Dendritic cell treated with granulocyte-macrophage colony-stimulating factor and Interleukin-4, amounts not matched to agents 40 ng/mL and 50 ng/mL, for 4 days (primary cell): ENCODE results near the gene STX2.
"Not testable (repeated sequence)": the region's sequence is repeated elsewhere in the genome, so short reads cannot be mapped to it uniquely, and the experiment has no call there.

Source experiments
- H3K27ac Mint-ChIP-seq: one replicate; pipeline ENCODE4 v1.8.0; 2022; ENCODE audit warnings: mild to moderate bottlenecking, mixed read lengths
- H3K27me3 Mint-ChIP-seq: one replicate; pipeline ENCODE4 v1.8.0; 2022; ENCODE audit warnings: mild to moderate bottlenecking, mixed read lengths
- H3K36me3 Mint-ChIP-seq: one replicate; pipeline ENCODE4 v1.8.0; 2022; ENCODE audit warnings: low read depth, mixed read lengths
- H3K4me1 Mint-ChIP-seq: one replicate; pipeline ENCODE4 v1.8.0; 2022; ENCODE audit warnings: low read depth, mixed read lengths
- H3K4me3 Mint-ChIP-seq: one replicate; pipeline ENCODE4 v1.8.0; 2022; ENCODE audit warnings: mild to moderate bottlenecking, moderate library complexity, mixed read lengths
- H3K9me3 Mint-ChIP-seq: one replicate; pipeline ENCODE4 v1.8.0; 2022; ENCODE audit warnings: mixed read lengths
- intact Hi-C: fragments of 100-400 bp; cut with micrococcal nuclease; formaldehyde crosslinking; loops from one replicate; pipeline ENCODE4 v1.15.0; 2022

STX2 gene

DNA sequence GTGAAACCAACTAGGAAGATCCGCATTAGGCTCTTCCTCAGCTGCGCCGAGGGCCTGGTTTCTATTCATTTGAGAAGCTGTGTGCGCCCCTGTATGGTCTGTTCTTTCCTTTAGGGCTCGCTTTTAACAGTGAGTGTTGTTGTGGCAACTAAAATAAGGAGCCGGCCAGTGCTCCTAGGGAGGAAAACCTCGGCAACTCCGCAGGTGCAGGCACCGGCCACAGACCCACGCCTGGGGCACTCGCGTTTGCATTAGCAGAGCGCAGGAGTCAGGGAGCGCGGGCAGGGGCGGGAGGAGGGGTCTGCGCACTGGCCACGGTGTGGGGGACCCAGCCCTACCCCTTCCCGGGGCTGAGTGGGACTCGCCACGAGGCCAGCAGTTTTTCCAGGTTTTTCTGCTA, 50.5 kb downstream of the STX2 start:
- Mint-ChIP-seq H3K36me3 (peaks cover 88% of the 10 kb centered on the region), H3K27ac (no peak overlapping the region)

DNA sequence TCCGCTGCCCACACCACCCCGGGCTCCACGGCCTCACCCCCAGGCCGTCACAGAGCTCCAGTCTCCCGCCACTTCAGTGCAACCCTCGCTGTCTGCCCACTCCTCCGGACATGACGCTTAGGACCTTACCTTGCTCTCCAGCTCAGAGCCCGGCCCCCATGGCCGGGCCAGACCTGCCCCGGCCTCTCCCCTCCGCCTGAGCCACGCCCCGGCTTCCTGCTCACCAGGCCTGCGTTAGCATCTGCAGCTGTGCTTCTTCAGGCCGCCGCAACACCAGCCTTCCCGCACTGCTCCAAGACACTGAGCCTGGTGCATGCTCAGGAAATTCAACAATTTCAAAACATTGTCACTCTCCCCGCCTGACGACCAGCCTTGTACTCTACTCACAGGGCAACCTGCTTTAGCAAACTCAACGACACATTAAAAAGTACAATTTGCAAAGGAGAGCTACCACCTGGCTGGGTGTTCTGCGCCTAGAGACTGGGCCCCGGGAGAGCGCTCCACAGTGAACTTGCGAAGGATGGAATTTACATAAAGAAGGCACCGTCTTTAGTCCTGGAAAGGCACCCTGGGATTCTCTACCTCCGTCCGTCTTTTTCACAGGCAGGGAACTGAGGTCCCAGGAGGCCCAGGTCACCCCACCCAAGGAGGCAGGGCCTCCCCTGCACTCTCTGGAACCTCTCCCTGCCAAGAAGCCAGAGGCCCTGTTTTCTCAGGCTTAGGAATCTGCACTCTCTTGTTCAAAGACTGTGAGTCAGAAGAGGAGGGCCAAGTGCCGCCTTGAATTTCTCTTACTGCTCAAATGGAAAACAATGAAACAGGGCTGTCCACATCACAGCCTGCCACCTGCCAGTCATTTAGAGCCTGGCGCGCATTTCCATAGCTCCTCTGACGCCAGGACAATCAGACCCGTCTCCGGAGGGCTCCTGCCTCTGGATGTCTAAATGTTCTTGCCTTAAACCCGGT, 51.3 kb downstream of the STX2 start:
- peaks cover 88% of the 10 kb centered on the region for H3K36me3 Mint-ChIP-seq
- no peak overlapping the region for H3K27ac Mint-ChIP-seq
- H3K4me1 Mint-ChIP-seq = no peaks in the 10 kb centered on the region
- H3K9me3 Mint-ChIP-seq = peaks cover 20% of the 10 kb centered on the region
- intact Hi-C loops = no loop called here
- H3K4me3 Mint-ChIP-seq = no peak overlapping the region
- H3K27me3 Mint-ChIP-seq = no peaks in the 10 kb centered on the region

More for the DNA sequence above, 50.5 kb downstream of the STX2 start:
- Mint-ChIP-seq H3K4me1 (no peaks in the 10 kb centered on the region), H3K9me3 (peaks cover 20% of the 10 kb centered on the region), H3K4me3 (no peak overlapping the region), H3K27me3 (no peaks in the 10 kb centered on the region)
- intact Hi-C loops = no loop called here

DNA sequence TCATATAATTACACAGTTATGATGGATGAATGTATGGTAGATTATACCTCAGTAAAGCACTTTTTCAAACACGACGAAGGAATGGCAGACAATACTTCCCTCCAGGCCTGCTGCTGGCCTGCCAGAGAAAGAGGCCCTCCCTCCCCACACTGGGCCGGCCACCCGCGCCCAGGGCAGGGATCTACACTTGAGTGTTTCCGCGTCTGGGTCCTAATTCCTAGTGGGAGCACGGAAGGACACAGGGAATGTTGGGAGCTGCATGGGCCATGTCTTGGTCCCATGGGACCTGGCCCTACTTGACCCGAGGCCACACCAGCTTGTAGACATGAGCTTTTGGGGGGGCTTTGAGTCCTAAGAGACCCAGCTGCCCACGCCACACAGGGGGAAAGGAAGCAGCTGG, 52.0 kb downstream of the STX2 start:
- peaks cover 20% of the 10 kb centered on the region for H3K9me3 Mint-ChIP-seq
- H3K4me3 Mint-ChIP-seq = no peak overlapping the region
- intact Hi-C loops = no loop called here
- H3K4me1 Mint-ChIP-seq = no peaks in the 10 kb centered on the region
- H3K27ac Mint-ChIP-seq = no peak overlapping the region
- H3K36me3 Mint-ChIP-seq = peaks cover 88% of the 10 kb centered on the region
- no peaks in the 10 kb centered on the region for H3K27me3 Mint-ChIP-seq

DNA sequence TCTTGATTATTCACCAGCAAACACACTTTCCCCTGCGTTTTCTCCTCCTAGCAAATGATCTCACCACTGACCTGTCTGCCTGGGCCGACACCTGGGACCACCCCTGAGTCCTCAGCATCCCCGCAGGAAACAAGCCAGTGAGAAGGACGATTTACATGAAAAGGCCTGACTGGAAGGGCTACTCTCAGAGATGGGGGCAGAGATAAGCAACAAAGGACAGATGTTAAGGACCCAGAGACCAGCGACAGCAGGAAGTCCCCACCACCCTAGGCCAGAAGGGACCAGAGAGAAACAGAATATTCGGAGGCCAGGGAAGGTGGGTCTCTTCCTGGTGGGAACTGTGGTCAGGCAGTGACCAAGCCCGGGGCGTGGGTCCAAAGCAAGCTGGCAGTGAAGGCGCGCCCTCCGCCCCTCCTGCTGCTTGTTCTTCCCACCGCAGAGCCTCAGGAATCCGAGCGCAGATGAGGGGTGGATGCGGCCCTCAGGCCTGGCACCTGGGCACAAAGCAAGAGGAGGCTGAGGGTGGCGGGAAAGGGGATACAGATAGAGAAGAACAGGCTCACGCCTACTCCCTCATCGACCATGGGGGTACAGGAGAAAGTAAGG, 55.8 kb downstream of the STX2 start:
- intact Hi-C loops = no loop called here
- H3K36me3 Mint-ChIP-seq = peaks cover 66% of the 10 kb centered on the region

DNA sequence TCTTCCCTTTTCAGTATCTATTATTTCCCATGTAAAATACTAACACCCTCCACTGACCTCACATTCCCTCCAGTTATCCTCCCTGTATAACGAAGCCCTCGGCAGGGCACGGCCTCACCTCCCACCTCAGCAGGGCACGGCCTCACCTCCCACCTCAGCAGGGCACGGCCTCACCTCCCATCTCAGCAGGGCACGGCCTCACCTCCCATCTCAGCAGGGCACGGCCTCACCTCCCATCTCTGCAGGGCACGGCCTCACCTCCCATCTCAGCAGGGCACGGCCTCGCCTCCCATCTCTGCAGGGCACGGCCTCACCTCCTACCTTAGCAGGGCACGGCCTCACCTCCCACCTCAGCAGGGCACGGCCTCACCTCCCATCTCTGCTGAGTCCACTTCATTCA, 56.8 kb downstream of the STX2 start:
- H3K27me3 Mint-ChIP-seq, H3K4me1 Mint-ChIP-seq, intact Hi-C loops, H3K4me3 Mint-ChIP-seq, H3K27ac Mint-ChIP-seq: not testable (repeated sequence)
- H3K36me3 Mint-ChIP-seq = peaks cover 56% of the 10 kb centered on the region
- H3K9me3 Mint-ChIP-seq = peaks cover 17% of the 10 kb centered on the region

More for the DNA sequence above, 55.8 kb downstream of the STX2 start:
- Mint-ChIP-seq H3K27me3 (peaks cover 2% of the 10 kb centered on the region), H3K27ac (no peak overlapping the region), H3K4me3 (no peak overlapping the region), H3K4me1 (no peaks in the 10 kb centered on the region), H3K9me3 (peaks cover 20% of the 10 kb centered on the region)

DNA sequence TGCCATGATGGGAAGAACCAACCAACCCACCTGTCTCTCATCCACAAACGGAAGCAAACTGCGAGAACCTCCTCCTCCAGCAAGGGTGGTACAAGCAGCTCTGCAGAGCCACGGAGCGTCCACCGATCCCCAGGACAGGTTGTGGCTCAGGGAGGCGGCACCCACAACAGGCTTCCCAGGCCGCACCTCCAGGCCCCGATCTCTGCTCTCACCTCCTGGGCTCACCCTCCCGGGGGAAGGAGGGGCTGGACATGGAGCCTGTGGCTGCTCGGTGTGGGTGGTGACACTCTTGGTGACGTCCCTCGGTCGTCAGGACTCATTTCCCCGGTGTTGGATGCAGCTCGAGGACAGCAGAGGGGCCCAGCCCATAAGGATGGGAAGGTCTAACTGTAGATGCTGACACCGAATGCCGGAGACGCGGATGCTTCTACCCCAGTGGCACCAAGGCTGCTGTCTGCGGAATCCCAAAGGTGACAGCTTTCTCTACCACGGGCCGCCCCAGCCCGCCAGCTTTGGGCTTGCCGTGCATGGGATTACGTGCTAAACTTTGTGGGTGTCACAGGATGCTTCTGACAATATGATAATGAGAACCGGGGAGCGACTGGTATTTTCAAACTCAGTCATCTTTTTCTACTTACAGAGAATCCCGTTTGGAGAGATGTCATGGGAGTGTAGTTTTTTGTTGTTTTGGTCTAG, 58.0 kb downstream of the STX2 start:
- peaks cover 13% of the 10 kb centered on the region for H3K9me3 Mint-ChIP-seq
- peaks cover 11% of the 10 kb centered on the region for H3K4me1 Mint-ChIP-seq
- H3K4me3 Mint-ChIP-seq = no peak overlapping the region
- no peak overlapping the region for H3K27ac Mint-ChIP-seq
- H3K36me3 Mint-ChIP-seq = peaks cover 47% of the 10 kb centered on the region
- intact Hi-C loops = no loop called here
- peaks cover 20% of the 10 kb centered on the region for H3K27me3 Mint-ChIP-seq

DNA sequence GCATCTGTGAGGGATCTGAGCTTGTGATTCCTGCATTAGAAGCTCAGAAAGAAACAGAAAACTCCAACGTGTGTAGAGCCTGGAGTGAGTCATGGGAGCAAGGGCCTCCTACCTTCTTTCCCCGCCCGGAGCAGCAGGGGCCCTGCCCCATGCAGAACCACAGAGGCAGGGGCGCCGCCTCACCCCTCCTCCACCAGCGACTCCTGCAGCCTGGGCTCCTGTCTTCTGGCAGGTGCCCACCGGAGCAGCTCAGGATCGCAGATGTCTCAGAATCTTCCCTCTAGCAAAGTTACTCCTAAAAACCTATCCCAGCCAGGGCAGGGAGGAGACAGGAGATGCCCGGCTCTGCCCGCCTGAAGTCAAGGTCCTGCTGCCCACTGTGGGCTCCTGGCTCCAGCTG, 58.7 kb downstream of the STX2 start:
- intact Hi-C loops = no loop called here
- peaks cover 10% of the 10 kb centered on the region for H3K9me3 Mint-ChIP-seq
- peaks cover 27% of the 10 kb centered on the region for H3K27me3 Mint-ChIP-seq
- H3K4me1 Mint-ChIP-seq = peaks cover 17% of the 10 kb centered on the region
- peaks cover 44% of the 10 kb centered on the region for H3K36me3 Mint-ChIP-seq
- H3K27ac Mint-ChIP-seq = no peak overlapping the region
- H3K4me3 Mint-ChIP-seq = no peak overlapping the region

DNA sequence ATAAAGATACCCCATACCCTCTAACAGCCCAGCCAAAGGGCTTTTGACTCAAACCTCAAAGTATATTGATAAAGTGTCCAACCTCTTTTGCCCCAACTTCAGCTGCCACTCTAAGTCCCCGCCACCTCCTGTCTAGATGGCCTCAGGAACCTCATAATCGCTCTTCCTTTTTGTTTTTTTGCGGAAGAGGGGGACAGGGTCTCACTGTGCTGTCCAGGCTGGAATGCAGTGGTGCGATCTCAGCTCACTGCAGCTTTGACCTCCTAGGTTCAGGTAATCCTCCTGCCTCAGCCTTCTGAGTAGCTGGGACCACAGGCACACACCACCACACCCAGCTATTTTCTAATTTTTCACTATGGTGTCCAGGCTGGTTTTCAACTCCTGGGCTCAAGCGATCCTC, 60.3 kb downstream of the STX2 start:
- H3K27me3 Mint-ChIP-seq = peaks cover 32% of the 10 kb centered on the region
- H3K36me3 Mint-ChIP-seq = peaks cover 28% of the 10 kb centered on the region
- no peaks in the 10 kb centered on the region for H3K9me3 Mint-ChIP-seq
- H3K4me1 Mint-ChIP-seq = peaks cover 17% of the 10 kb centered on the region
- intact Hi-C loops = no loop called here
- H3K27ac Mint-ChIP-seq = no peak overlapping the region
- no peak overlapping the region for H3K4me3 Mint-ChIP-seq

DNA sequence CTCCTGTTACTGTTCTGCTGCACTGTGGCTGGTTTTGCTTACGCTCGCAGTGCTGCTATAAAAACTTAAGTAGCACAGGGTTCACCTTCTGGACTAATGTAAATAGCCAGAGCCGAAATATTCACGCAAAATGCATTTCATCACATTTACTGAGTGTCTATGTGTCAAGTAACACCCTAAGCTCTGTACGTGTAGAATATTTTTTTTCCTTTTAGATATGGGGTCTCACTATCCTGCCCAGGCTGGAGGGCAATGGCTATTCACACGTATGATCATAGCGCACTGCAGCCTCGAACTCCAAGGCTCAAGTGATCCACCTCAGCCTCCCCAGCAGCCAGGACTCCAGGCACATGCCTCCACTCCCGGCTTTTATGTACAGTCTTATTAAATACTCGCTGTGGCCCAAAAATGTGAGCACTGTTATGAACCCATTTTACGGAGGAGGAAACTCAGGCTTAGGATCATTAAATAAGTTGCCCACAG, 62.2 kb downstream of the STX2 start:
- H3K27me3 Mint-ChIP-seq = peaks cover 32% of the 10 kb centered on the region
- intact Hi-C loops = no loop called here
- no peaks in the 10 kb centered on the region for H3K9me3 Mint-ChIP-seq
- H3K36me3 Mint-ChIP-seq = peaks cover 10% of the 10 kb centered on the region
- no peak overlapping the region for H3K4me3 Mint-ChIP-seq
- no peak overlapping the region for H3K27ac Mint-ChIP-seq
- H3K4me1 Mint-ChIP-seq = peaks cover 17% of the 10 kb centered on the region

DNA sequence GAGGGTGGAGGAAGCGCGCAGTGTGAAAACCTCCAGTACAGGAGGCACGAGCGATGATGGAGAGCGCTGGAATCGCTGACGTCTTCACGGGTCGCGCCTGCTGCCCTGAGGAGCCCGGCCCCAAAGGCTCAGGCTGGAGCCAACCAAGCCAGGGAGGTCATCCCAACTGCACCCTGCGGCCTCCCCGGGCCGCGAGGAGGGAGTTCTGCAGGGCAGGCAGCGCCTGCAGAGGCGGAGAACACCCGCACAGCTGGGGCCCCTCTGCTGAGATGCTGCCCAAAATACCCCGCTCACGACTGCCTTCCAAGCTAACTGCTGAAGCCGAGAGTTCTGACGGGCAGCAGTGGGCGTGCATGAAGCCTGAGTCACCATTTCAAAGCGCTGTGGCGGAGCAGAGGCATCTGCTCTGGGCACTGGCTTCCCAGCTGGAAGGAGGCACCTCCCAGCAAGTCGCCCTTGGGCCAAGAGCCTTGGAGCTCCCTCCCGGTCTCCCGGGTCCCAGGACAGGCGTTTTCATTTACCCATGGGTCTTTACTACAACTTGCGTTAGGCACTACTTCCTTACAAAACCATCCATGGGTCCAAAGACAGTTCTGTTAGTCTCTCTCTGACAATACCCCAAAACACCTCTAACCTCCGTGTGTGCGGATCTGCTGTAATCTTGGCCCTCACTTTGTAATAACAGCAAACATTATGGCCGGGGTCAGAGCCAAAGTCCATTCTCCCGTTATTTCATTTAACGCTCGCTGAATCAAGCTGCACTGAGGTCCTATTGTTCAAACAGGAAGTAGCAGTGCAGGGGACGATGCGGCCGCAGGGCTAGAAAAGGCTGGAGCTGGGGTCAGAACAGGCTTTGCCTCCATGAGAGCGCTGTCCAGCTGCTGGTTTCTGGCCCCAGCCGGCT, 62.8 kb downstream of the STX2 start:
- Mint-ChIP-seq H3K27ac (no peak overlapping the region), H3K9me3 (no peaks in the 10 kb centered on the region), H3K4me3 (peak overlapping the region; percentile 39), H3K4me1 (peaks cover 17% of the 10 kb centered on the region), H3K27me3 (peaks cover 35% of the 10 kb centered on the region), H3K36me3 (peaks cover 7% of the 10 kb centered on the region)
- intact Hi-C loops = no loop called here

DNA sequence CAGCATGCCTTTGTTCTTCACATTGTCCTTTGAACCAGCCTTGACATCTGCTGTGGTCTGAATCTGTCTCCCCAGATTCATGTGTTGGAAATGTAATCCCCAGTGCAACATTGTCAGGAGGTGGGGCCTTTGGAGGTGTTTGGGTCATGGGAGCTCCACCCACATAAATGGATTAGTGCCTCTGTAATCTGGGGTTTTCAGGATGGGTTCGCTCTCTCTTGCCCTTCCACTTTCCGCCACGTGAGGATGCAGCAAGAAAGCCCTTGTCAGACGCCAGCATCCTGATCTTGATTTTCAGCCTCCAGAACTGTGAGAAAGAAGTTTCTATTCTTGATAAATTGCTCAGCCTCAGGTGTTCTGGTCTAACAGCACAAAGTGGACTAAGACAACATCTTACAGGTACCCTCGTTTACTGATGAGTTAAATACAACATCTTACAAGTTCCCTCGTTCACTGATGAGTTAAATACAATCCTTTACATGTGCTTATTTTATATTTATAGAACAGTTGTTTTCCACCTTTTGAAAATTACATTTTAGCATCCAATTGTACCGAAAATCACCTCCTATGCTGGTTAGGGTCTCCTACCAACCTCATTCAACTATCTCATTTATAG, 68.5 kb downstream of the STX2 start:
- H3K36me3 Mint-ChIP-seq = no peaks in the 10 kb centered on the region
- H3K27ac Mint-ChIP-seq = no peak overlapping the region
- no peaks in the 10 kb centered on the region for H3K9me3 Mint-ChIP-seq
- H3K4me1 Mint-ChIP-seq = peaks cover 1% of the 10 kb centered on the region
- H3K4me3 Mint-ChIP-seq = no peak overlapping the region
- intact Hi-C loops = no loop called here
- H3K27me3 Mint-ChIP-seq = peaks cover 19% of the 10 kb centered on the region

DNA sequence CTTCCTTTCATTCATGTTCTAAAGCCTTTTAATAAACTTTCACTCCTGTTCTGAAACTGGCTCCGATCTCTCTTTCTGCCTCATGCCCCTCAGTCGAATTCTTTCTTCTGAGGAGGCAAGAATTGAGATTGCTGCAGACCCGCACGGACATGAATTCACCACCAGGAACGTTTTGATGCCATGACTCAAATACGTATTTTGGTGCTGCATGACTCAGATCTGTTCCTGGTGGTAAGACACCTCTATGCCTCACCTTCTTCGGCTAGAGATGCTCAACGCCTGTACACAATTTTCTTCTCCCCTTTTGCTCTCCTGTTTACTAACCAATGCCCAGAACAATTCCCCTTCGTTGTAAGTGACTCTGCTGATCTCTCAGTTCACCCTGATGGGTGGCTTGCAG, 70.9 kb downstream of the STX2 start:
- Mint-ChIP-seq H3K4me3 (no peak overlapping the region), H3K9me3 (no peaks in the 10 kb centered on the region), H3K4me1 (no peaks in the 10 kb centered on the region), H3K27me3 (peaks cover 12% of the 10 kb centered on the region), H3K27ac (no peak overlapping the region), H3K36me3 (no peaks in the 10 kb centered on the region)
- intact Hi-C loops = no loop called here

DNA sequence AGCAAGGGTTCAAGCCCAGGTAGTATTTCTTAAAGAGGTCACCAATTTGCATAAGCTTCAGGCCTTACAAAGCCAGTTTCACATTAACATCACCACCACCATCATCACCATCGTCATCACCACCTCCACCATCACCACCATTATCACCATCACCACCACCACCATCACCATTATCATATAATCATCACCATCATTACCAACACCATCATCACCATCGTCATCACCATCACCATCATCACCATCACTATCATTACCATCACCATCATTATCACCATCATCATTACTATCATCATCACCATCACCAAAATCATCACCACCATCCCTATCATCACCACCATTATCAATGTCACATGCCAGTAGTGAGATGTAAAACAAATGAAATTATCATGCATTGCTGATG, 72.6 kb downstream of the STX2 start:
- Mint-ChIP-seq H3K27ac (no peak overlapping the region), H3K27me3 (peaks cover 22% of the 10 kb centered on the region), H3K4me3 (no peak overlapping the region), H3K9me3 (no peaks in the 10 kb centered on the region), H3K4me1 (no peaks in the 10 kb centered on the region), H3K36me3 (no peaks in the 10 kb centered on the region)
- intact Hi-C loops = no loop called here
